Ovary (tissue), 9 donors: ENCODE data around the gene HSD11B2. TPM values are rescaled to one million over a fixed set of nuclear protein-coding genes. Genes with fewer than 3 reads are reported as not detected.

Source experiments
- DNase-seq, 5 donors: peaks; one replicate each; pipeline ENCODE4 v3.0.0-alpha.2; 2019 to 2020
- H3K27ac ChIP-seq, 2 donors: fragments of 200-600 bp; one replicate each; pipeline versions ENCODE4 v1.5.1 to v1.8.0; 2019 to 2022
- H3K27me3 ChIP-seq: fragments of 200-600 bp; one replicate; pipeline ENCODE4 v1.8.0; 2022
- H3K36me3 ChIP-seq: fragments of 200-600 bp; sonication (generic); one replicate; pipeline ENCODE4 v1.5.1; 2019
- H3K4me1 ChIP-seq: one replicate; pipeline ENCODE4 v1.8.1; 2013; ENCODE audit warnings: mild to moderate bottlenecking, moderate library complexity; ENCODE audit not compliant: insufficient read depth
- H3K4me3 ChIP-seq: fragments of 200-600 bp; sonication (generic); one replicate; pipeline ENCODE4 v1.5.1; 2017
- H3K9me3 ChIP-seq, 2 donors: fragments of 200-600 bp in 1 of 2; sonication (generic) in 1 of 2; one replicate each; pipeline versions ENCODE4 v1.5.1 to v1.8.1; 2013 to 2019; ENCODE audit warnings: mild to moderate bottlenecking in 1 of 2, moderate library complexity in 1 of 2
- CTCF ChIP-seq, 3 donors: fragments of 450-650 bp in 2 of 3; fragments of 200-600 bp in 1 of 3; IDR thresholded peaks; one replicate each; pipeline versions ENCODE4 v1.5.1 to v1.8.0; 2016 to 2022; ENCODE audit warnings: antibody characterized with exemption in 3 of 3, mild to moderate bottlenecking in 1 of 3
- EP300 ChIP-seq: sonication (generic); formaldehyde crosslinking; IDR thresholded peaks from one replicate; pipeline ENCODE4 v1.6.1; 2017; ENCODE audit warnings: antibody characterized with exemption
- POLR2A ChIP-seq: fragments of 450-650 bp; IDR thresholded peaks from one replicate; pipeline ENCODE4 v1.6.1; 2017; ENCODE audit warnings: antibody characterized with exemption, mild to moderate bottlenecking, moderate library complexity
- WGBS, 3 donors: extraction: QIAGEN DNeasy Blood & Tissue Kit in 1 of 3; methylation state at CpG; one replicate each; pipeline versions ENCODE4 v1.1.5 to v1.1.7; 2013 to 2017; 5-methylcytosine and 5-hydroxymethylcytosine counted together
- intact Hi-C, 4 donors: fragments of 100-400 bp; cut with DNase I; formaldehyde crosslinking; loops; one replicate each; pipeline versions ENCODE4 v1.11.0 to v1.15.1; 2022 to 2023
- polyA plus RNA-seq, 2 donors: library from polyadenylated mRNA; stranded (reverse); fragments of 200-250 nt in 1 of 2; fragments of 350-450 nt in 1 of 2; fragmentation: Illumina TruSeq in 1 of 2; extraction: RNeasy Lipid Tissue Mini Kit (QIAGEN cat#74804) in 1 of 2; gene quantifications; one replicate each; pipeline ENCODE4 v1.2.3, GENCODE V29; 2013 to 2014
- total RNA-seq, 7 donors: library from RNA; depleted of rRNA in 2 of 7; stranded (reverse); fragments of >200 nt in 2 of 7; fragmentation: NEBNext Ultra II Directional in 3 of 7; extraction: Animal tissue kit (Norgen Biotek cat#: 25700) in 3 of 7; gene quantifications; one replicate each; pipeline versions ENCODE4 v1.1.0 to v1.2.4, GENCODE V29; 2016 to 2023
- donor health status: DM: no; HTN: no; CAD: no; lungs with moderate emphysema.
- donor health status: DM: no; HTN: no; CAD: no.
- donor health status: Bipolar disorder and iron deficiency.
- donor health status: DM: yes; HTN: yes; CAD: no.
- donor health status: DM: no; HTN: no; CAD: no.
- donor health status: DM: yes; HTN: yes; CAD: no.

HSD11B2 gene
- total and polyA plus RNA-seq, 9 donors: 1.3 to 26.3 (median 15.7) TPM

GRCh38 chr16:67390816-67391423 lies 40.0 kb upstream of the HSD11B2 start:
- WGBS, 3 donors: 94 to 97% (median 95%) methylated on average over 11 of the region's 11 CpGs
- Histone ChIP-seq H3K9me3 (no peaks in the 10 kb centered on the region), H3K4me1 (peaks cover 10% of the 10 kb centered on the region), H3K4me3 (no peak overlapping the region), H3K36me3 (no peaks in the 10 kb centered on the region), H3K27ac (no peak overlapping the region), H3K27me3 (no peaks in the 10 kb centered on the region)
- no peak for DNase-seq
- intact Hi-C loops: loop anchor here in 2 of 4 donors (10.0 kb wide), 2 partner anchors 106 to 426 kb away; partner anchors contain the start of gene CES3 (in 1 of the 2)
- no peak for TF ChIP-seq POLR2A
- TF ChIP-seq EP300: no peak
- TF ChIP-seq CTCF (IDR thresholded peaks at IDR 0.05): no peak

- no peak overlapping the region for H3K27ac ChIP-seq
- H3K27me3 ChIP-seq: no peaks in the 10 kb centered on the region
- no peaks in the 10 kb centered on the region for H3K36me3 ChIP-seq
These were observed 39.3 kb upstream of the HSD11B2 start for GRCh38 chr16:67391424-67392300.

GRCh38 chr16:67392301-67393059 lies 38.4 kb upstream of the HSD11B2 start:
- intact Hi-C loops: loop anchor here in 2 of 4 donors (10.0 kb wide), 2 partner anchors 108 to 428 kb away; partner anchors contain the start of gene CES3 (in 1 of the 2)
- peak in 2 of 5 donors; percentile 27 to 33 for DNase-seq
- Histone ChIP-seq H3K27ac (no peak overlapping the region), H3K9me3 (no peaks in the 10 kb centered on the region), H3K27me3 (no peaks in the 10 kb centered on the region), H3K4me1 (peaks cover 10% of the 10 kb centered on the region), H3K4me3 (peak overlapping the region; percentile 32), H3K36me3 (no peaks in the 10 kb centered on the region)
- WGBS, 3 donors: 68 to 75% (median 73%) methylated on average over 18 of the region's 18 CpGs
- TF ChIP-seq POLR2A (no peak), EP300 (no peak), CTCF (IDR thresholded peaks at IDR 0.05) (no peak)

More at GRCh38 chr16:67391424-67392300, 39.3 kb upstream of the HSD11B2 start:
- H3K4me3 ChIP-seq: no peak overlapping the region
- TF ChIP-seq EP300: no peak
- no peak for TF ChIP-seq POLR2A
- TF ChIP-seq CTCF (IDR thresholded peaks at IDR 0.05): no peak
- 67 to 74% (median 71%) methylated on average over 15 of the region's 15 CpGs for WGBS, 3 donors
- H3K9me3 ChIP-seq: no peaks in the 10 kb centered on the region
- DNase-seq: peak in 3 of 5 donors; percentile 32 to 44 (median 43)
- intact Hi-C loops: loop anchor here in 2 of 4 donors (10.0 kb wide), 2 partner anchors 107 to 427 kb away; partner anchors contain the start of gene CES3 (in 1 of the 2)
- H3K4me1 ChIP-seq: peaks cover 10% of the 10 kb centered on the region
